ENCODE data around the gene ANKRD40CL. TPM values are rescaled to one million over a fixed set of nuclear protein-coding genes. Genes with fewer than 3 reads are reported as not detected.

Gene ANKRD40CL
- polyA plus RNA-seq, 1 of the 3 experiments (the other 2 are of a cell fraction) = not detected

GRCh38 chr17:50785946-50786570, 18.7 kb upstream of the ANKRD40CL start (continued):
- no peak for TF ChIP-seq USF2 (IDR thresholded peaks at IDR 0.05; ENCODE audit: borderline replicate concordance, low read depth, low read length)
- no peak for TF ChIP-seq MEF2A (IDR thresholded peaks at IDR 0.05; ENCODE audit: borderline replicate concordance, low read depth)
- no peak for TF ChIP-seq NRF1 (IDR thresholded peaks at IDR 0.05; ENCODE audit: low read depth, low read length)

- POLR2A ChIA-PET = no interaction called here
- Histone ChIP-seq H3K4me2 (no peak overlapping the region), H3K9me3 (no peaks in the 10 kb centered on the region), H3K36me3 (replicated peaks in 1 of 2; ENCODE audit: control insufficient read depth in 1 of 2, insufficient read depth in 2 of 2, low read length in 1 of 2) (no peaks in the 10 kb centered on the region), H3K9me2 (no peaks in the 10 kb centered on the region), H3F3A (replicated peaks; ENCODE audit: insufficient read depth) (no peaks in the 10 kb centered on the region), H2AFZ (ENCODE audit: low read depth) (no peak overlapping the region), H3K4me1 (ENCODE audit: control insufficient read depth in 1 of 2, insufficient read depth in 2 of 2, low read depth in 1 of 2, low read length in 1 of 2) (no peaks in the 10 kb centered on the region), H3K27ac (ENCODE audit: low read depth in 2 of 2, low read length in 1 of 2) (no peak overlapping the region), H3K79me2 (ENCODE audit: insufficient read depth) (no peaks in the 10 kb centered on the region), H4K20me1 (ENCODE audit: insufficient read depth) (no peaks in the 10 kb centered on the region), H3K27me3 (ENCODE audit: insufficient read depth) (no peaks in the 10 kb centered on the region), H3K4me3 (ENCODE audit: low read depth in 2 of 2, low read length in 1 of 2) (no peak overlapping the region), H3K9ac (no peak overlapping the region)
- DNase-seq = no peak
- CTCF ChIA-PET = interaction anchor here (0.6 to 10.4 kb wide), 15 partner anchors 10 to 377 kb away, joined by 3 to 520 read pairs (median 9); partner anchors contain the start of genes ANKRD40CL, SPATA20 and WFIKKN2
- 62% methylated on average over 4 of the region's 4 CpGs for WGBS (ENCODE audit: low lambda C conversion rate)
- TF ChIP-seq SMC3 (IDR thresholded peaks at IDR 0.05; ENCODE audit: low read depth, low read length) = no peak
- no peak for TF ChIP-seq MXI1 (IDR thresholded peaks at IDR 0.05; ENCODE audit: low read depth, low read length)
- no peak for TF ChIP-seq RCOR1 (IDR thresholded peaks at IDR 0.05; ENCODE audit: low read length)
- no peak for TF ChIP-seq NFIC (IDR thresholded peaks at IDR 0.05; ENCODE audit: borderline replicate concordance)
- TF ChIP-seq USF1 (IDR thresholded peaks at IDR 0.05; ENCODE audit: borderline replicate concordance, low read depth) = no peak
- TF ChIP-seq FOXM1 (IDR thresholded peaks at IDR 0.05; ENCODE audit: low read depth) = no peak
- no peak for TF ChIP-seq EZH2phosphoT487 (IDR thresholded peaks at IDR 0.05; ENCODE audit: borderline replicate concordance, low read depth)
- no peak for TF ChIP-seq FOSL2 (IDR thresholded peaks at IDR 0.05; ENCODE audit: borderline replicate concordance, low read depth)
- no peak for TF ChIP-seq ELF1 (IDR thresholded peaks at IDR 0.05)
- no peak for TF ChIP-seq TEAD4 (IDR thresholded peaks at IDR 0.05; ENCODE audit: borderline replicate concordance, insufficient read depth)
- TF ChIP-seq TCF12 (IDR thresholded peaks at IDR 0.05) = no peak
These were observed 17.8 kb upstream of the ANKRD40CL start for GRCh38 chr17:50785126-50785525.

- H3F3A ChIP-seq (replicated peaks; ENCODE audit: insufficient read depth) = no peaks in the 10 kb centered on the region
- no peaks in the 10 kb centered on the region for H3K79me2 ChIP-seq (ENCODE audit: insufficient read depth)
- no peak overlapping the region for H3K27ac ChIP-seq (ENCODE audit: low read depth in 2 of 2, low read length in 1 of 2)
- no peaks in the 10 kb centered on the region for H3K9me2 ChIP-seq
- no peak overlapping the region for H2AFZ ChIP-seq (ENCODE audit: low read depth)
- H3K36me3 ChIP-seq (replicated peaks in 1 of 2; ENCODE audit: control insufficient read depth in 1 of 2, insufficient read depth in 2 of 2, low read length in 1 of 2) = no peaks in the 10 kb centered on the region
- no peak for DNase-seq
- WGBS (ENCODE audit: low lambda C conversion rate) = 88% methylated on average over 2 of the region's 2 CpGs
- H3K4me2 ChIP-seq = no peak overlapping the region
- POLR2A ChIA-PET = interaction anchor here (0.7 to 1.1 kb wide), 2 partner anchors 65 to 170 kb away, joined by 3 read pairs; partner anchors contain the start of gene LUC7L3
- TF ChIP-seq FOXJ3 (CRISPR knock-in tag; IDR thresholded peaks at IDR 0.05) (no peak), GABPA (IDR thresholded peaks at IDR 0.05; ENCODE audit: low read depth) (no peak), JUND (IDR thresholded peaks at IDR 0.05) (no peak), CTCF (IDR thresholded peaks at IDR 0.05) (no peak), FOXM1 (IDR thresholded peaks at IDR 0.05; ENCODE audit: low read depth) (no peak), RFX5 (IDR thresholded peaks at IDR 0.05; ENCODE audit: low read length) (no peak), NRF1 (IDR thresholded peaks at IDR 0.05; ENCODE audit: low read depth, low read length) (no peak), RCOR1 (IDR thresholded peaks at IDR 0.05; ENCODE audit: low read length) (no peak), ELF1 (IDR thresholded peaks at IDR 0.05) (no peak), SIN3A (IDR thresholded peaks at IDR 0.05; ENCODE audit: borderline replicate concordance, low read depth, low read length) (no peak), TEAD4 (IDR thresholded peaks at IDR 0.05; ENCODE audit: borderline replicate concordance, insufficient read depth) (no peak)
- H4K20me1 ChIP-seq (ENCODE audit: insufficient read depth) = no peaks in the 10 kb centered on the region
- H3K9ac ChIP-seq = no peak overlapping the region
- H3K4me1 ChIP-seq (ENCODE audit: control insufficient read depth in 1 of 2, insufficient read depth in 2 of 2, low read depth in 1 of 2, low read length in 1 of 2) = no peaks in the 10 kb centered on the region
- H3K4me3 ChIP-seq (ENCODE audit: low read depth in 2 of 2, low read length in 1 of 2) = no peak overlapping the region
- CTCF ChIA-PET = interaction anchor here (1.0 to 10.4 kb wide), 36 partner anchors 11 to 284 kb away, joined by 3 to 520 read pairs (median 7); partner anchors contain the start of genes ANKRD40CL and WFIKKN2
- no peaks in the 10 kb centered on the region for H3K27me3 ChIP-seq (ENCODE audit: insufficient read depth)
- H3K9me3 ChIP-seq = no peaks in the 10 kb centered on the region
These were observed 16.6 kb upstream of the ANKRD40CL start for GRCh38 chr17:50783905-50784304.
